SU-DHL-6 (cell line): ENCODE results near the gene SCYL1.

Source experiments
- H2AFZ ChIP-seq: fragments of 200-600 bp; sonication (generic); 2 replicates; pipeline ENCODE4 v1.6.1; 2014; ENCODE audit warnings: low read depth, mild to moderate bottlenecking, moderate library complexity, mixed read lengths, antibody characterized with exemption, low read length; ENCODE audit not compliant: severe bottlenecking
- H3F3A ChIP-seq: fragments of 200-600 bp; shearing (Covaris generic); 2 replicates; pipeline ENCODE4 v1.6.0; 2016; ENCODE audit warnings: antibody characterized with exemption, mild to moderate bottlenecking; ENCODE audit not compliant: insufficient read depth
- H3K27ac ChIP-seq: fragments of 200-600 bp; sonication (generic); 2 replicates; pipeline ENCODE4 v1.5.1; 2016; ENCODE audit warnings: low read depth, mild to moderate bottlenecking, low read length, moderate library complexity, mixed read lengths
- H3K27me3 ChIP-seq: fragments of 200-600 bp; sonication (generic), shearing (Covaris generic); 2 replicates; pipeline ENCODE4 v1.6.0; 2014; ENCODE audit warnings: mild to moderate bottlenecking, low read length
- H3K36me3 ChIP-seq: fragments of 200-600 bp; sonication (generic); 2 replicates; pipeline ENCODE4 v1.6.1; 2014; ENCODE audit warnings: mild to moderate bottlenecking, low read length, mixed read lengths
- H3K4me2 ChIP-seq: fragments of 300-600, 200-600 bp; shearing (Covaris generic), sonication (generic); 2 replicates; pipeline ENCODE4 v1.6.0; 2014; ENCODE audit warnings: low read length, low read depth, mild to moderate bottlenecking; ENCODE audit not compliant: poor library complexity, severe bottlenecking
- H3K4me3 ChIP-seq: fragments of 200-600 bp; sonication (generic); 2 replicates; pipeline ENCODE4 v1.5.1; 2014; ENCODE audit warnings: antibody characterized with exemption, low read length, mild to moderate bottlenecking, mixed read lengths; ENCODE audit not compliant: insufficient read depth, poor library complexity, severe bottlenecking
- H3K79me2 ChIP-seq: fragments of 200-600 bp; sonication (generic); 2 replicates; pipeline ENCODE4 v1.6.1; 2014; ENCODE audit warnings: mild to moderate bottlenecking, low read length, moderate library complexity; ENCODE audit not compliant: insufficient read depth
- H3K9ac ChIP-seq: fragments of 200-600 bp; sonication (generic); 2 replicates; pipeline ENCODE4 v1.7.0; 2014; ENCODE audit warnings: mild to moderate bottlenecking, low read length
- H3K9me2 ChIP-seq: fragments of 200-600 bp; sonication (generic); replicated peaks from 2 replicates; pipeline ENCODE4 v1.6.1; 2014; ENCODE audit warnings: low read length; ENCODE audit not compliant: insufficient read depth
- H3K9me3 ChIP-seq: fragments of 200-600 bp; sonication (generic); 2 replicates; pipeline ENCODE4 v1.6.1; 2014; ENCODE audit warnings: low read length, mixed read lengths; ENCODE audit not compliant: insufficient read depth
- H4K20me1 ChIP-seq: fragments of 200-600 bp; sonication (generic); 2 replicates; pipeline ENCODE4 v1.6.1; 2014; ENCODE audit warnings: low read depth, mild to moderate bottlenecking, antibody characterized with exemption, low read length, moderate library complexity, mixed read lengths
- CTCF ChIP-seq: fragments of 200-600 bp; sonication (generic); IDR thresholded peaks from one replicate; pipeline ENCODE4 v1.5.1; 2017; ENCODE audit warnings: antibody characterized with exemption, mild to moderate bottlenecking, low read length, moderate library complexity; ENCODE audit not compliant: insufficient read depth, poor library complexity, severe bottlenecking
- EZH2phosphoT487 ChIP-seq: fragments of 200-600 bp; sonication (generic), shearing (Covaris generic); conservative IDR thresholded peaks from 2 replicates; pipeline ENCODE4 v1.6.1; 2018; ENCODE audit warnings: mild to moderate bottlenecking, antibody characterized with exemption, low read length, moderate library complexity, mixed read lengths

The SCYL1 gene

GRCh38 chr11:65575568-65576231 lies 50.8 kb downstream of the SCYL1 start, which contains the start of gene EHBP1L1:
EHBP1L1 (plus strand) TSS chr11:65576053; CDS start chr11:65576303, 250 bp downstream.
- Histone ChIP-seq H3K79me2 (peaks cover 3% of the 10 kb centered on the region; the same call in 1 of the 2 replicates), H3F3A (peaks cover 11% of the 10 kb centered on the region), H3K27ac (peak within 1 kb of the TSS; percentile 74), H3K36me3 (no peaks in the 10 kb centered on the region), H3K27me3 (no peaks in the 10 kb centered on the region), H3K9ac (peak within 1 kb of the TSS; percentile 84), H3K4me3 (peak within 1 kb of the TSS; percentile 62), H2AFZ (peak within 1 kb of the TSS; percentile 31), H3K4me2 (peak within 1 kb of the TSS; percentile 73), H3K9me2 (no peaks in the 10 kb centered on the region), H4K20me1 (no peaks in the 10 kb centered on the region), H3K9me3 (no peaks in the 10 kb centered on the region)
- TF ChIP-seq EZH2phosphoT487 (no peak), CTCF (no peak)

DNA sequence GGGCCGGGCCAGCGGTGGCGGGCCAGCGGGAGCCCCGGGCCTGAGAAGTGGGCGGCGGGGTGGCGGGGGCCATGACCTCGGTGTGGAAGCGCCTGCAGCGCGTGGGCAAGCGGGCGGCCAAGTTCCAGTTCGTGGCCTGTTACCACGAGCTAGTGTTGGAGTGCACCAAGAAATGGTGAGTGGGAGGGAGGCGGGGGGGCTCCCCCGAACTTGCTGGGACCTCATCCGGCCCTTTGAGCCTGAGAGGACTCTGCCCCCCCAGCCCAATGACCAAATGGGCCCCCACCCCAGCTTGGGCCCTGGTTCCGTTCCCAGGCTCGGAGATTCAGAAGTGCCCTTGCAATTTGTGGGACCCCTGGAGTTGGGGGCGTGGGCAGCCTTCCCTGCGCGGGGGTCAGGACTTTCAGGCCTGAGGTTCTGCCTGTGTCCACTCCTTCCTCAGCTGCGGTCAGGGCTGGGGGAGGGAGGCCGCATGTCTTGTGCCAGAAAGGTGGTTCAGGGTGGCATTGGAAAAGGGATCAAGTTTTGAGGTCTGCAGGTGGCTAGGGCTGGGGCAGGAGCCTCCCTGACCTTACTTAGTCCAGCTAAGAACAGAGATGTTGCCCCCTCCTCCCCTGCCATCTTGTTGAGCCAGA lies 51.5 kb downstream of the SCYL1 start:
- Histone ChIP-seq H3K9me3 (no peaks in the 10 kb centered on the region), H3K9me2 (no peaks in the 10 kb centered on the region), H3K9ac (peak overlapping the region; percentile 84), H3K27me3 (no peaks in the 10 kb centered on the region), H3F3A (peaks cover 11% of the 10 kb centered on the region), H3K4me3 (peak overlapping the region; percentile 62), H3K36me3 (no peaks in the 10 kb centered on the region), H3K27ac (no peak overlapping the region), H3K4me2 (peak overlapping the region; percentile 48), H4K20me1 (no peaks in the 10 kb centered on the region), H3K79me2 (no peaks in the 10 kb centered on the region), H2AFZ (no peak overlapping the region)
- TF ChIP-seq EZH2phosphoT487 (no peak), CTCF (no peak)

DNA sequence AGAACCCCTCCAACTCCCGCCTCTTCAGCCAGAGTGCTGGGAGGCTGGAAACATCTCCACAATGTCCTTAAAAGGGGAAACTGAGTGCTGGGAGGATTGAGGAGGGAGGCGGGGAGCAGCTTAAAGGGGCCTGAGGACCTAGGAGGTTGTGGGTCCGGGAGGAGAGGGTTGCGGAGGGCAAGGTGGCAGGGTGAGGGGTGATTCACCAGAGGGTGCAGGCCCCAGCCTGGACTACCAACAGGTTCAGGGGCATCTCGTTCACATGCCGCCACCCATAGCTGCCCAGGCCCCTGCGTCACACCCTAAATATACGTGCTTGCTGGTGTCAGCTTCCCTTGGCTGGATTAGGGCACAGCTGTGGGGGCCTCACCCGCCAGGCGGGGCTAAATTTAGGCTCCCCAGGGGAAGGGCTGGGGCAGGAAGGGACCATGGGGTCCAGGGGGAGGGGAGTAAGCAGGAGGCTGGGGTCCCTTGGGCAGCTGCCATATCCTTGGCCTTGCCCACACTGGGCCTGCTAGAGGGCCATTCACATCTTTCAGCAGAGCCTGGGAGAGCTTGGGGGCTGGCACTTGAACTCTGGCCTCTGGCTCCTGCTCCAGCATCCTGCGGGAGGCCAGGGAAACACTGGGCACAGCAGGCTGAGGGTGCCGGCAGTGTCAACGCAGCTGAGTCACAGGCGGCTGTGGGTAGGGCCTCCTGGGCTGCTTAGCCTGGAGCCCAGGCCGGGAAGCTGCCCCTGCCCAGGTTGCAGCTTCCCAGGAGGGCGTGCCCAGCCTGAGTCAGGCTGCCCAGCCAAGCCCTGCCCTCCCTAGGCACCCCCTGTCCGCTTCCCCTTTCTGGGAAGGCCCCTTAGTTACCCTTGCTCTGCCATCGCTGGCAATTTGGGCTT lies 52.2 kb downstream of the SCYL1 start:
- no peaks in the 10 kb centered on the region for H3K9me3 ChIP-seq
- H3K9ac ChIP-seq: peak overlapping the region; percentile 84; the same call in 1 of the 2 replicates
- no peak overlapping the region for H3K27ac ChIP-seq
- H3K4me2 ChIP-seq: peak overlapping the region; percentile 48
- TF ChIP-seq EZH2phosphoT487: no peak
- no peak for TF ChIP-seq CTCF
- peaks cover 11% of the 10 kb centered on the region for H3F3A ChIP-seq
- H2AFZ ChIP-seq: no peak overlapping the region
- no peaks in the 10 kb centered on the region for H4K20me1 ChIP-seq
- H3K27me3 ChIP-seq: no peaks in the 10 kb centered on the region
- no peak overlapping the region for H3K4me3 ChIP-seq
- no peaks in the 10 kb centered on the region for H3K9me2 ChIP-seq
- H3K79me2 ChIP-seq: no peaks in the 10 kb centered on the region
- H3K36me3 ChIP-seq: no peaks in the 10 kb centered on the region
